IPS-15b (cell line): ENCODE measurements around the gene AP4E1.
"Not testable (repeated sequence)": the region's sequence is repeated elsewhere in the genome, so short reads cannot be mapped to it uniquely, and the experiment has no call there.

Source experiments
- H3K27me3 ChIP-seq: one replicate; pipeline ENCODE4 v1.6.1; 2013; ENCODE audit warnings: low read length; ENCODE audit not compliant: control insufficient read depth, insufficient read depth
- H3K36me3 ChIP-seq: one replicate; pipeline ENCODE4 v1.6.1; 2013; ENCODE audit warnings: low read length; ENCODE audit not compliant: control insufficient read depth, insufficient read depth
- H3K4me1 ChIP-seq: one replicate; pipeline ENCODE4 v1.6.1; 2013; ENCODE audit warnings: mild to moderate bottlenecking, low read length; ENCODE audit not compliant: control insufficient read depth, insufficient read depth
- H3K4me3 ChIP-seq: one replicate; pipeline ENCODE4 v1.5.1; 2013; ENCODE audit warnings: low read depth, low read length
- H3K9ac ChIP-seq: one replicate; pipeline ENCODE4 v1.6.1; 2013; ENCODE audit warnings: low read depth, mild to moderate bottlenecking, low read length
- H3K9me3 ChIP-seq: one replicate; pipeline ENCODE4 v1.6.1; 2013; ENCODE audit warnings: mild to moderate bottlenecking, low read length; ENCODE audit not compliant: control insufficient read depth, insufficient read depth

The AP4E1 gene

DNA sequence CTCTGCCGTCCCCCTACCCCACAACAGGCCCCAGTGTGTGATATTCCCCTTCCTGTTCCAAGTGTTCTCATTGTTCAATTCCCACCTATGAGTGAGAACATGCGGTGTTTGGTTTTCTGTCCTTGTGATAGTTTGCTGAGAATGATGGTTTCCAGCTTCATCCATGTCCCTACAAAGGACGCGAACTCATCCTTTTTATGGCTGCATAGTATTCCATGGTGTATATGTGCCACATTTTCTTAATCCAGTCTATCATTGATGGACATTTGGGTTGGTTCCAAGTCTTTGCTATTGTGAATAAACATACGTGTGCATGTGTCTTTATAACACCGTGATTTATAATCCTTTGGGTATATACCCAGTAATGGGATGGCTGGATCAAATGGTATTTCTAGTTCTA lies 46.4 kb downstream of the AP4E1 start:
- not testable (repeated sequence) for H3K27me3 ChIP-seq, H3K9me3 ChIP-seq, H3K4me1 ChIP-seq, H3K9ac ChIP-seq, H3K36me3 ChIP-seq, H3K4me3 ChIP-seq

DNA sequence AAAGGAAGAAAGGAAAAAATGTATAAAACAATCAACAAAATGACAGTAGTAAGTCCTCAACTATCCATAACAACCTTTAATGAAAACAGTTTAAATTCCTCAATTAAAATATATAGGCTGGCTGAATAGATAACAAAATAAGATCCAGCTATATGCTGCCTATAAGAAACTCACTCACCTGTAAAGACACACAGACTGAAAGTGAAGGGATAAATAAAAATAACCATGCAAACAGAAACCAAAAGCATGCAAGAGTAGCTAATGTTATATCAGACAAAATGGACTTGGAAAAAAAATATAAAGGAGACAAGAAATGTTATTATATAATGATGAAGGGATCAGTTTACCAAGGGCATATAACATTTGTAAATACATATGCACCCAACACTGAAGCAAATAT lies 51.2 kb downstream of the AP4E1 start:
- H3K36me3 ChIP-seq, result peaks cover 2% of the 10 kb centered on the region
- H3K4me3 ChIP-seq, result no peak overlapping the region
- no peaks in the 10 kb centered on the region for H3K27me3 ChIP-seq
- H3K9ac ChIP-seq, result no peak overlapping the region
- no peaks in the 10 kb centered on the region for H3K9me3 ChIP-seq
- H3K4me1 ChIP-seq, result no peaks in the 10 kb centered on the region

DNA sequence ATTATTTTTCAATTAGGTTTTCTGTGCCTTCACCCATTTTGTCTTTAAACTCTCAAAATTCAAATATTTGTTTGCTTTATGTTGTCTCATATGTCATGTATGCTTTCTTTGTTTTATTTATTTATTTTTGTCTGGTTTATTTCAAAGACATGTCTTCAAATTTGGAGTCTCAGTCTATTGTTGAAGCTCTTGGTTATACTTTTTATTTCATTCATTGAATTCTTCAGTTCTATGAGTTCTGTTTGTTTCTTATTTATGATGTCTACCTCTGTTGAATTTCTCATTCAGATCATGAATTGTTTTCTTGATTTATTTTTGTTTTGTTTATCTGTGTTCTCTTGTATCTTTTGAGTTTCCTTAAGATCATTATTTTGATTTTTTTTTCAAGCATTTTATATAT lies 55.6 kb downstream of the AP4E1 start:
- Histone ChIP-seq H3K4me1 (no peaks in the 10 kb centered on the region), H3K27me3 (no peaks in the 10 kb centered on the region), H3K36me3 (peaks cover 2% of the 10 kb centered on the region), H3K9me3 (no peaks in the 10 kb centered on the region), H3K9ac (no peak overlapping the region), H3K4me3 (no peak overlapping the region)

DNA sequence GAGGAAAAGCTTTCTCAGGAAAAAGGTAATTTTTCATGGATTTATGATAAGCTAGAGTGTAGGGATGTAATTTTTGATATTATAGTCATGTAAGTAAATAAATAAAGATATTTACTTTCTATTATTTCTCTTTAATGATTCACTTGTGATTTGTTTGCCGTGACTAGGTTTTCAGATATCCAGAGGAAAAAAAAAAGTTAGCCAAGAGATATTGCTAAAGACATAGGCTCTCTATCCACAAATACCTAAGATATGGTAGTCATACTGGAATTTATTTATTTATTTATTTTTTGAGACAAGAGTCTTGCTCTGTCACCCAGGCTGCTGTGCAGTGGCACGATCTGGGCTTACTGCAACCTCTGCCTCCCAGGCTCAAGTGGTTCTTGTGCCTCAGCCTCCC lies 59.9 kb downstream of the AP4E1 start:
- Histone ChIP-seq H3K27me3 (no peaks in the 10 kb centered on the region), H3K36me3 (peaks cover 3% of the 10 kb centered on the region), H3K4me3 (no peak overlapping the region), H3K4me1 (no peaks in the 10 kb centered on the region), H3K9me3 (peaks cover 2% of the 10 kb centered on the region), H3K9ac (no peak overlapping the region)

DNA sequence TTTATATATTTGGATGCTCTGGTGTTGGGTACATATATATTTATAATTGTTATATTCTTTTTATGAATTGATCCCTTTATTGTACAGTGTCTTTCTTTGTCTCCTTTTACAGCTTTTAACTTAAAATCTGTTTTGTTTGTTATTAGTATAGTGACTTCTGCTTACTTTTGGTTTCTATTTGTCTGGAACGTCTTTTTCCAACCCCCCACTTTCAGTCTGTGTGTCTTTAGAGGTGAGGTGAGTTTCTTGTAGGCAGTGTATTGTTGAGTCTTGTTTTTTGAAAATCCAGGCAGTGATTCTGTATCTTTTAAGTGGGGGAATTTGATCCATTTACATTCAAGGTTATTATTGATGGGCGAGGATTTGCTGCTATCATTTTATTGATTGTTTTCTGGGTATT lies 62.0 kb downstream of the AP4E1 start:
- Histone ChIP-seq H3K4me1 (no peaks in the 10 kb centered on the region), H3K4me3 (no peak overlapping the region), H3K9me3 (peaks cover 2% of the 10 kb centered on the region), H3K36me3 (peaks cover 3% of the 10 kb centered on the region), H3K9ac (no peak overlapping the region), H3K27me3 (no peaks in the 10 kb centered on the region)

DNA sequence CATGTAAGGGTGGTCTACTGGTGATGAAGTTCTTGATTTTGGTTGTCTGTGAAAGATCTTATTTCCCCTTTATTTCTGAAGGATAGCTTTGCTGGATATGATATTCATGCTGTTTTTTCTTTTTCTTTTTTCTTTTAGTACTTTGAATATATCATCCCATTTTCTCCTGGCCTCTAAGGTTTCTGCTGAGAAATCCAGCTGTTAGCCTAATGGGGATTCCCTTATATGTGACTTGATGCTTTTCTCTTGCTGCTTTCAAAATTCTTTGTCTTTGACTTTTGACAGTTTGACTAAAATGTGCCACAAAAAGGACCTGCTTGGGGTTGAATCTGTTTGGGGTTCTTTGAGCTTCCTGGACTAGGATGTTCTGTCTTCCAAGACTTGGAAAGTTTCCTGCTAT lies 62.6 kb downstream of the AP4E1 start:
- H3K9me3 ChIP-seq, result peaks cover 2% of the 10 kb centered on the region
- H3K36me3 ChIP-seq, result peaks cover 3% of the 10 kb centered on the region
- H3K27me3 ChIP-seq, result no peaks in the 10 kb centered on the region
- no peak overlapping the region for H3K4me3 ChIP-seq
- H3K9ac ChIP-seq, result no peak overlapping the region
- H3K4me1 ChIP-seq, result no peaks in the 10 kb centered on the region

DNA sequence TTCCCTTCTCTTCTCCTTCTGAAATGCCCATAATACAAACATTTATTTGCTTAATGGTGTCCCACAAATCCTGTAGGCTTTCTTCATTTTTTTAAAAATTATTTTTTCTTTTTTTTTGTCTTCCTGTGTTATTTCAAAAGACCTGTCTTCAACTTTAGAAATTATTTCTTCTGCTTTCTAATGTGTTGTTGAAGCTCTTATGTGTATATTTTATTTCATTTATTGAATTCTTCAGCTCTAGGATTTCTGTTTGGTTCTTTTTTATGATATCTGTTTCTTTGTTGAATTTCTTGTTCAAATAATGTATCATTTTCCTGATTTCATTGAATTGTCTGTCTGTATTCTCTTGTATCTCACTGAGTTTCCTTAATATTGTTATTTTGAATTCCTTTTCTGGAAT lies 63.1 kb downstream of the AP4E1 start:
- Histone ChIP-seq H3K27me3 (no peaks in the 10 kb centered on the region), H3K4me3 (no peak overlapping the region), H3K36me3 (peaks cover 3% of the 10 kb centered on the region), H3K9me3 (peaks cover 2% of the 10 kb centered on the region), H3K9ac (no peak overlapping the region), H3K4me1 (no peaks in the 10 kb centered on the region)

DNA sequence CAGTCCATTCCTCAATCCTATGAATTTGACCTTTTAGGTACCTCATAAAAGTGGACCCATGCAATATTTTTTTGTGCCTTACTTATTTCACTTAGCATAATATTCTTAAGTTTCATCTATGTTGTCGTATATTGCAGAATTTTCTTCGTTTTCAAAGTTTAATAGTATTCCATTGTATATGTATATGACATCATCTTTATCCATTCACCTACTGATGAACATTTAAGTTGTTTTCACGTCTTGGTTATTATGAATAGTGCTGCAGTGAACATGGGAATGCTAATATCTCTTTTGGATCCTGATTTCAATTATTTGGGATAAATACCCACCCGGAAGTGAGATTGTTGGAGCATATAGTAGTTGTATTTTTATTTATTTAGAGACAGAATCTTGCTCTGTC lies 65.1 kb downstream of the AP4E1 start:
- Histone ChIP-seq H3K4me3 (no peak overlapping the region), H3K27me3 (no peaks in the 10 kb centered on the region), H3K36me3 (peaks cover 3% of the 10 kb centered on the region), H3K9ac (no peak overlapping the region), H3K9me3 (peaks cover 2% of the 10 kb centered on the region), H3K4me1 (no peaks in the 10 kb centered on the region)

DNA sequence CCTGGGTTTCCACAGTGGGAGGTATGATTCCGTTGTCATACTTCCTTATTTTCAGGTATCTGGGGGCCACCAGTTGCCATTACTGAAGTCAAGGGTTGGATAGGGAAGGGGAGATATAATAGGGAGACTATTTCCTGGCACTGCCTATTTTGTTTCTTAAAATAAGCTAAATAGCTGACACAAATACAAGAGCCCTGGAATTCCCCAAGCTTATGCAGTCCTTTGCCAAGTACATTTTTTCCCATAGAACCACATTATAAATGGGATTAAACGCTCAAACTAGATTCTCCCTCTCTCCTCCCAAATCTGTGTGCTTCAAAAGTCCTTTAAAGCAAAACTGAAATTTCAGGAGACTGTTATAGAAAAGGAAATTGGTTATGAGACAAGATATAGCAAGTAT lies 68.7 kb downstream of the AP4E1 start:
- H3K4me1 ChIP-seq, result no peaks in the 10 kb centered on the region
- H3K9ac ChIP-seq, result no peak overlapping the region
- H3K4me3 ChIP-seq, result no peak overlapping the region
- no peaks in the 10 kb centered on the region for H3K9me3 ChIP-seq
- H3K36me3 ChIP-seq, result no peaks in the 10 kb centered on the region
- H3K27me3 ChIP-seq, result no peaks in the 10 kb centered on the region

DNA sequence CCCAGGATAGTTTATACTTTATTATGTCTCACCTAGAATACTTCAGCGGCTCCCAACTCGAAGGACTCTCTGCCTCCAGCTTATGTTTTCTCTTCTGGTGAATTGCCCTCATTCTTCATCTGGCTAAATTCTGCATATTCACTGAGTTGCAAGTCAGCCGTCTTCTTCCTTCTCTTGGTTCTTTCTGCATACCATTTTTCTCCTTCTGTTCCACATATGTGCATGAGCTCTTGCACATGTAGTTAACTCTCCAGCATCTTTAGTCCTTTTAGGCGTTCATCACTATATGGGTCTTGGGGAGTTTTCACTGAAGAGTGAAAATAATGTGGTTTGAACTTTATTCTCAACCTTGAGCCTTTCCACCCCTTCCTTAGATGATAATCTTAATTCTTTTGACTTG lies 70.1 kb downstream of the AP4E1 start:
- Histone ChIP-seq H3K36me3 (no peaks in the 10 kb centered on the region), H3K4me3 (no peak overlapping the region), H3K4me1 (no peaks in the 10 kb centered on the region), H3K9me3 (no peaks in the 10 kb centered on the region), H3K27me3 (no peaks in the 10 kb centered on the region), H3K9ac (no peak overlapping the region)

DNA sequence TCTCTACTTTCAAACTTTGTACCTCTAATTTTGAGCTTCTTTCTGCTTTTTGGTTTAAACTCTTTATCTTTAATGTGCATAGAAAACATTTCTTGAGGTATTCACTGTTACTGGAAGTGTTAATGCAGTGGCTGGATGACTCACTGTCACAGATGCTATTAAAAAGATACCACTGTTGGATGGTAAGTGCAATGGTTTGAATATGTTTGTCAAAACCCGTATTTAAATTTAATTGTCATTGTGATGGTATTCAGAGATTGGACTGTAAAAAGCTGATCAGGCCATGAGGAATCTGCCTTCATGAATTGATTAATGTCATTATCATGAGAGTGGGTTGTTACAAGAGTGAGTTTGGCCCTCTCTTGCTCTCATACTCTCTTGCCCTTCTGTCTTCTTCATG lies 70.6 kb downstream of the AP4E1 start:
- Histone ChIP-seq H3K9ac (no peak overlapping the region), H3K9me3 (no peaks in the 10 kb centered on the region), H3K36me3 (no peaks in the 10 kb centered on the region), H3K4me1 (no peaks in the 10 kb centered on the region), H3K27me3 (no peaks in the 10 kb centered on the region), H3K4me3 (no peak overlapping the region)

DNA sequence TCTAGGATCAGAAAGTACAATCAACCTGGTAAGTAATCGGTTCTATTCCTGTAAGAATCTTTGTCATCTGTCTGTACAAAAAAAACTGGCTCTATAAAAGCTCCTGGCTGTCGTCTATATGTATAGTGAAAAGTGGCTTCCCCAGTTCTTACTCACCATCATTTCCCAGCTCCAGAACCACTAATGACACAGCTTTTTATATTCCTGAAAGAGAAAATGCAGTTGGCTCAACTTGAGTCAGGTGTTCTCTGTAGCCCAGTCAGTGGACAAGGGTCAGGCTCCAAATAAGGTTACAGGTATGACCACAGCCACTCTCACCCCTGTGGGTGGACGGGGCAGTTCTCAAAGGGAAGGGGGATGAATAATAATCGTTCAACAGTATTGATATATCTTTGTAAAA lies 85.1 kb downstream of the AP4E1 start:
- Histone ChIP-seq H3K36me3 (no peaks in the 10 kb centered on the region), H3K27me3 (no peaks in the 10 kb centered on the region), H3K4me1 (peaks cover 4% of the 10 kb centered on the region)

DNA sequence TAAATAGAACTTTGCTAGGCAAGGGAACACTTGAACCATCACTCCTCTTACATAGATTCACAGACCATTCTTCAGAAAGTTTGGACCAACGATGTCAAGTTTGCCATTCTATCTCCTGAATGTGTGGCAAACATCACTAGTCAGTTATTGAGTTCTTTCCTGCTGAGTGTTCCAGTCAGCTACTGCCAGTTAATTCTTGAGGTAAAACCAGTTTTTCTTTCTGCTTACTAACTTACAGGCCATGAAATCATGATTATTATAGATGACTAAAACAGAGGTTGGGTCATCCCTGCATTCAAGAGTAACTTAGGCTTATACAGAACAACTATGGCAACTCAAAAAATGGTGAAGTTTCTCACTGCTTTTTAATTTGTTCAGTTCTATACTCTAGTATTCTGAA lies 88.2 kb downstream of the AP4E1 start:
- no peaks in the 10 kb centered on the region for H3K4me1 ChIP-seq
- no peaks in the 10 kb centered on the region for H3K27me3 ChIP-seq
- no peak overlapping the region for H3K4me3 ChIP-seq
- H3K9me3 ChIP-seq, result no peaks in the 10 kb centered on the region
- no peaks in the 10 kb centered on the region for H3K36me3 ChIP-seq
- no peak overlapping the region for H3K9ac ChIP-seq

More for the DNA sequence above, 85.1 kb downstream of the AP4E1 start:
- Histone ChIP-seq H3K4me3 (no peak overlapping the region), H3K9ac (no peak overlapping the region), H3K9me3 (no peaks in the 10 kb centered on the region)
